ENCODE measurements around the gene OR5K2. TPM values are rescaled to one million over a fixed set of nuclear protein-coding genes. Genes with fewer than 3 reads are reported as not detected.

The OR5K2 gene
- total RNA-seq, 3 donors from 2014 or later: not detected

DNA sequence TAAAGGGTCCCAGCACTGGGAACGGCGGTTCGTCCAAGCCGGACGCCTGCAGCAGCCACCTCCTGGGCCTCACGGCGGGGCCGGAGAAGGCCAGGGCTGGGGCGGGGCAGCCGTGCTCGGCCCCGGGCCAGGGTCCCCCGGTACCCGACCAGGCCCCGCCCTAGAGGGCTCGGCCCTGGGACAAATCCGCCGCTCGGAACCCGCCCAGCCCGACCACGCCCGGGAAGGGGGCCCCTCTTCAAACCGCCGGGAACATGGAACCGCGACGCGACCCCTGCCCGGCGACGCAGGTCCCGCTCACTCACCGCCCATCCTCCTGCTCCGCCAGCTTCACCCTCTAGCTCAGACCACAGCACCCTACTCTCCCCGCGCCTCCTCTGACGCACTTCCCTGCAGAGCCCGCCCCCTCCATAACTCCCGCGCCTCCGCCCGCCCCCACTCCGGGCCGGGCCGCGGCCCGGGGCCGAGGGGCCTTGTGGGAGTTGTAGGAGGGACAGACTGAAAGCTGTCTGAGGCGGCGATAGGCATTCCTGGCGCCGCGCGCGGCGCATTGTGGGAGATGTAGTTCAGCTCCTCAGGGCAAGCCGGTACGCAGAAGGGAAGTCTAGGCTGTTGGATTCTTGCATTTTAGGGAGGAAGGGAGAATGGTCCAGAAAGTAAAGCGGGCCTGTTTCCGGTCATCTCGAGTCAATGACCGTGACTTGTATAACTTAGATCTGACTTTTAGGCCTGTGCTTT, 25.2 kb downstream of the OR5K2 start, which contains the start of gene CLDND1:
TSS of gene CLDND1 (minus strand) at position 359 of the 738 bp plus-strand sequence. CDS start 1,478 bp downstream, outside the sequence.
- no peaks in the 10 kb centered on the region for H3K36me3 ChIP-seq (ENCODE audit: low read depth)
- TF ChIP-seq, protein P1, sequence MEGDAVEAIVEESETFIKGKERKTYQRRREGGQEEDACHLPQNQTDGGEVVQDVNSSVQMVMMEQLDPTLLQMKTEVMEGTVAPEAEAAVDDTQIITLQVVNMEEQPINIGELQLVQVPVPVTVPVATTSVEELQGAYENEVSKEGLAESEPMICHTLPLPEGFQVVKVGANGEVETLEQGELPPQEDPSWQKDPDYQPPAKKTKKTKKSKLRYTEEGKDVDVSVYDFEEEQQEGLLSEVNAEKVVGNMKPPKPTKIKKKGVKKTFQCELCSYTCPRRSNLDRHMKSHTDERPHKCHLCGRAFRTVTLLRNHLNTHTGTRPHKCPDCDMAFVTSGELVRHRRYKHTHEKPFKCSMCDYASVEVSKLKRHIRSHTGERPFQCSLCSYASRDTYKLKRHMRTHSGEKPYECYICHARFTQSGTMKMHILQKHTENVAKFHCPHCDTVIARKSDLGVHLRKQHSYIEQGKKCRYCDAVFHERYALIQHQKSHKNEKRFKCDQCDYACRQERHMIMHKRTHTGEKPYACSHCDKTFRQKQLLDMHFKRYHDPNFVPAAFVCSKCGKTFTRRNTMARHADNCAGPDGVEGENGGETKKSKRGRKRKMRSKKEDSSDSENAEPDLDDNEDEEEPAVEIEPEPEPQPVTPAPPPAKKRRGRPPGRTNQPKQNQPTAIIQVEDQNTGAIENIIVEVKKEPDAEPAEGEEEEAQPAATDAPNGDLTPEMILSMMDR (IDR thresholded peaks at IDR 0.05): no peak
- H3K9me3 ChIP-seq: no peaks in the 10 kb centered on the region
- peaks cover 3% of the 10 kb centered on the region for H3K4me1 ChIP-seq (ENCODE audit: low read depth)
- ATAC-seq (peak; percentile 98), DNase-seq (peak; percentile 99)
- peak within 1 kb of the TSS; percentile 69 for H3K4me3 ChIP-seq
- intact Hi-C loops (cut with DNase I, micrococcal nuclease): loop anchor here in 1 of 2 donors (5.0 to 10.0 kb wide), 2 partner anchors 75 to 758 kb away; partner anchors contain the start of gene ARL6

DNA sequence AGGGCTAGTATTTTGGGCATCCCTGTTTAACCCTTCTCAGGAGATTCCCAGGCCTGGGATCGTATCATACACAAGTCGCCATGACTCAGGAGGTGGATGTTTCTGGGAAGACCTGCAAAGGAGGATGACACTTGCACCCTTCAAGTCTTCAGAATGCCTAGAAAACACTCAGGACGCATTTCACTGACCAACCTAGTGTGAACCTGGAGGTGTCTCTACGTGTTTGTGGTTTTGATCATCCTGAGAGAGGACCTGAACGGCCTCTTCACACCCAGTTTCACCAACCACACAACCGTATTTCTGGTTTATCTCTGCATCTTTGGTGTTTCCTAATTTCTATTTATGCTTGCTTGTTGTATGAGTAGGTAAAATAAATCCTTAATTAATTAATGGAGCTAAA, 28.0 kb downstream of the OR5K2 start:
- ATAC-seq: no peak
- intact Hi-C loops (cut with DNase I, micrococcal nuclease): loop anchor here in 1 of 2 donors (10.0 kb wide), 1 partner anchor 761 kb away; the partner anchor contains the start of gene ARL6
- peaks cover 3% of the 10 kb centered on the region for H3K4me1 ChIP-seq (ENCODE audit: low read depth)
- no peak for DNase-seq
- no peaks in the 10 kb centered on the region for H3K9me3 ChIP-seq
- no peaks in the 10 kb centered on the region for H3K36me3 ChIP-seq (ENCODE audit: low read depth)
- TF ChIP-seq, protein P1 (IDR thresholded peaks at IDR 0.05): no peak
- no peak overlapping the region for H3K4me3 ChIP-seq

DNA sequence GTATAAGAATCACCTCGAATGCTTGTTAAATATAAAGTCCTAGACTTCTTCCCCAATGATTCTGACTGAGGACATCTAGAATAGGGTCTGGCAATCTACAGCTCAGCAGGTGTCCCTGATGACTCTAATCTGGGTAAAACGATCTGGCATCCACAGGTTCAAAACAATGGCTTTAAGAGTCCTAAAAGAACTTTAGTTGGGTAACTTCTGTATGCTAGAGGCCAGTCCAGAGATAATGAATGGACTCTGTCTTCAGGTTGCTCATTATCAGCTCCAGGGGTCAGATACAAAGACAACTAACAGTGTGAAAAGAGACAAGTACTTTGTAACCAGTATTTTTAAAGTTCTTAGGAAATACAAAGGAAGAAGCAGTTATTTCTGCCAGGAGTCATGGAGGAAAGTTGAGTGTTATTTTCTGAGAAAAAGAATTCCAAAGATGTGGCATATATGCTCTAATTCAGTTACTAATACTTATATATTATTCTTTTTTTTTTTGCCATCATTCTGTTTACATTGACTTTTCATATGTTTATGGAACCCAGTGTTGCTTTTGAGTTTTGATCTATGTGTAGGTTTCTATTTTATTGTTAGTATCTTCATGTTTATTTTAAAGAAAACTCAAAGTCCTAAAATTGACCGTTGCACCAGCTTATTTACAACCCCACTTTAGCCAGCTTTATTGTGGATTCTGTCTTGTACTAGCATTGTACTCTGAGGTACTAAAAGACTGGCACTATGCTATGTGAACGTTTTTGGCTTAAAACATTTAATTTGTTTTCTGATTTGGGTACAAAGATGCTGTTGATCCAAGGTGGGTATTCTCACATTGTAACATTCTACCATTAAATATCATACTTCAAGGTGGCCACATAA, 31.2 kb downstream of the OR5K2 start:
- H3K9me3 ChIP-seq: no peaks in the 10 kb centered on the region
- no peak overlapping the region for H3K4me3 ChIP-seq
- ATAC-seq: no peak
- H3K36me3 ChIP-seq (ENCODE audit: low read depth): no peaks in the 10 kb centered on the region
- H3K4me1 ChIP-seq (ENCODE audit: low read depth): no peaks in the 10 kb centered on the region
- intact Hi-C loops (cut with DNase I, micrococcal nuclease): loop anchor here in 1 of 2 donors (10.0 kb wide), 1 partner anchor 764 kb away; the partner anchor contains the start of gene ARL6
- no peak for DNase-seq
- TF ChIP-seq, protein P1 (IDR thresholded peaks at IDR 0.05): no peak

DNA sequence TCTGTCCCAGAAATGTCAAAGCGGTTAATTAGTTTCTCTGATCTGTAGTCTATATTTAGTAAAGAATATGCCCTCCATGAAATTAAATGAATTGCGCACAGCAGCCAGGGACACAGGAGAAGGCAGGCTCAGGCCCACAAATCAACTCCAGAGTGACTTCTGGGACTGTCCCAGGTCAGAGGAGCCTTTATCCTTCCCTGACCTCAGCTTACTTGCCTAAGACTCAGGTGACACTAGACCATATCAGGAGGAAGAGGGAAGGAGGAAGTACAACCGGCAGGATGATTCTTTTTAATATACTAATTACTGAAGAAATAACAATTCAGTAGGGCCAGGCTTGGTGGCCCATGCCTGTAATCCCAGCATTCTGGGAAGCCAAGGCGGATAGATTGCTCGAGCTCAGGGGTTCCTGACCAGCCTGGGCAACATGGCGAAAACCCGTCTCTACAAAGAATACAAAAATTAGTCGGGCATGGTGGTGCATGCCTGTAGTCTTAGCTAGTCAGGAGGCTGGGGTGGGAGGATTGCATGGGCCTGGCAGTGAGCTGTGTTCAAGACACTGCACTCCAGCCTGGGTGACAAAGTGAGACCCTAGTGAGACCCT, 32.5 kb downstream of the OR5K2 start:
- no peaks in the 10 kb centered on the region for H3K36me3 ChIP-seq (ENCODE audit: low read depth)
- intact Hi-C loops (cut with DNase I, micrococcal nuclease): loop anchor here in 1 of 2 donors (10.0 kb wide), 1 partner anchor 765 kb away; the partner anchor contains the start of gene ARL6
- DNase-seq: no peak
- no peak for ATAC-seq
- H3K4me1 ChIP-seq (ENCODE audit: low read depth): no peaks in the 10 kb centered on the region
- H3K9me3 ChIP-seq: no peaks in the 10 kb centered on the region
- no peak overlapping the region for H3K4me3 ChIP-seq
- TF ChIP-seq, protein P1 (IDR thresholded peaks at IDR 0.05): no peak

DNA sequence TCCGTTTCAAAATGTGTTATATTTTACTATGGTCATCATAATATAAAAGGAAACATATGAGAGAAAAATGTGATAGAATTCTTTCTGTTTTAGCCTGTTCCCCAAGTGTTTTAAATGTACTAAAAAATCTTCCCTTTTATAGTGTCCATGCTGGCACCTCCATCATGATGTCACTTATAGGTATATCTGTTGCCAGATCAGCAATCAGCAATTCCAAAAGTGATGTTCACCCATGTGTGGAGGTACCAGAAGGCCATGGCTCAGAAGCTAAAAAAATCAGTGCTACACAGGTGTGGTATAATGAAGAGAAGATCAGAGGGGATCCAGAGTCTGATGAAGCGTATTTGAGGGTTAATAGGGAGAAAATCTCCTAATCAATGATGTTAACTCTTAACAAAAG, 33.2 kb downstream of the OR5K2 start:
- Histone ChIP-seq H3K36me3 (ENCODE audit: low read depth) (no peaks in the 10 kb centered on the region), H3K9me3 (no peaks in the 10 kb centered on the region), H3K4me1 (ENCODE audit: low read depth) (no peaks in the 10 kb centered on the region), H3K4me3 (no peak overlapping the region)
- intact Hi-C loops (cut with DNase I, micrococcal nuclease): no loop called here
- DNase-seq (no peak), ATAC-seq (no peak)
- TF ChIP-seq, protein P1 (IDR thresholded peaks at IDR 0.05): no peak
